GM12864 (cell line): Measurements from ENCODE around the gene PLCB4.

Experiments used
- DNase-seq: peaks from one replicate; pipeline ENCODE4 v3.0.0-alpha.2; 2011; ENCODE audit warnings: low read depth
- H3K4me3 ChIP-seq: 2 replicates; pipeline ENCODE4 v1.5.1; 2011; ENCODE audit warnings: mild to moderate bottlenecking, low read depth, low read length, control low read depth
- TF ChIP-seq, protein P1 (sequence below): IDR thresholded peaks from 2 replicates; pipeline ENCODE4 v1.5.1; 2011; ENCODE audit warnings: low read depth, mild to moderate bottlenecking, moderate library complexity, low read length, control low read depth, inconsistent platforms; ENCODE audit errors: missing control alignments

The PLCB4 gene

DNA sequence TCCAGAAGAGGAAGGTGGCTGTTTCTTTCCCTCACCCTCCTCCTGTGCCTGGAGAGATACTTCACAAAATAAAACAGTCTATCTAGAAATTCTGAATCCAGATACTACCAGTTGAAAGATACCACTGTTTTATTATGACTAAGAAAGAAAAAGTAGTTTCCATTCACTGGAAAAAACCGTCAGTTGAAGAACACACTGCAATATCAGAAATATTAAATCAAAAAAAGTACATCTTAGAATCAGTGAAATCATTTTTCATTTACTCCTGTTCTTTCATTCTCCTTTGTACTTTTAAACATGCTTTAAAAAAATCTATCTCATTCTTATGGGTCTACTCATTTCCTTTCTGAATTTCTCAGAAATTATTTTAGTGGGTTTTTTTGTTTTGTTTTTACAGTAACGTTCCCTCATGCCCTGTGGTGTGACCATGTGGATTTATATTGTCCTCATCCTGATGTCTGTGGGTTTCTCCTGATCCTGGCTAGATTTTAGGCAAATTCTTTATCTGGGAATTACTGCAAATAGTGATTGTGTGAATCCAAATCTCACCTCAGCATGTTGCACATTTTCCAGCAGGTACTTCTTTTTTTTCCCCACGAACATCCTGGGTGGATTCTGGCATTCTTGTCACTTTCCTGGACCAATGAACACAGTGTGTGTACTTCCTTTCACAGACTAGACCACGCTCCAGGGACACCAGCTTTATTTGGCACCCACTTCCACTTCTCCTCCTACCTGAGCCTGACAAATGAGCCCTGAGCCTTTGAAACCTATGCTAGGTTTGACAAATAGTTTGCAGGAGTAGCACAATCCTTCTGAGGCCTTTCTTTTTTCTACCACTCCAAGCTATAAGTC is 331.5 kb downstream of the PLCB4 start:
- TF ChIP-seq, protein P1, sequence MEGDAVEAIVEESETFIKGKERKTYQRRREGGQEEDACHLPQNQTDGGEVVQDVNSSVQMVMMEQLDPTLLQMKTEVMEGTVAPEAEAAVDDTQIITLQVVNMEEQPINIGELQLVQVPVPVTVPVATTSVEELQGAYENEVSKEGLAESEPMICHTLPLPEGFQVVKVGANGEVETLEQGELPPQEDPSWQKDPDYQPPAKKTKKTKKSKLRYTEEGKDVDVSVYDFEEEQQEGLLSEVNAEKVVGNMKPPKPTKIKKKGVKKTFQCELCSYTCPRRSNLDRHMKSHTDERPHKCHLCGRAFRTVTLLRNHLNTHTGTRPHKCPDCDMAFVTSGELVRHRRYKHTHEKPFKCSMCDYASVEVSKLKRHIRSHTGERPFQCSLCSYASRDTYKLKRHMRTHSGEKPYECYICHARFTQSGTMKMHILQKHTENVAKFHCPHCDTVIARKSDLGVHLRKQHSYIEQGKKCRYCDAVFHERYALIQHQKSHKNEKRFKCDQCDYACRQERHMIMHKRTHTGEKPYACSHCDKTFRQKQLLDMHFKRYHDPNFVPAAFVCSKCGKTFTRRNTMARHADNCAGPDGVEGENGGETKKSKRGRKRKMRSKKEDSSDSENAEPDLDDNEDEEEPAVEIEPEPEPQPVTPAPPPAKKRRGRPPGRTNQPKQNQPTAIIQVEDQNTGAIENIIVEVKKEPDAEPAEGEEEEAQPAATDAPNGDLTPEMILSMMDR, result no peak
- no peak for DNase-seq
- no peak overlapping the region for H3K4me3 ChIP-seq

DNA sequence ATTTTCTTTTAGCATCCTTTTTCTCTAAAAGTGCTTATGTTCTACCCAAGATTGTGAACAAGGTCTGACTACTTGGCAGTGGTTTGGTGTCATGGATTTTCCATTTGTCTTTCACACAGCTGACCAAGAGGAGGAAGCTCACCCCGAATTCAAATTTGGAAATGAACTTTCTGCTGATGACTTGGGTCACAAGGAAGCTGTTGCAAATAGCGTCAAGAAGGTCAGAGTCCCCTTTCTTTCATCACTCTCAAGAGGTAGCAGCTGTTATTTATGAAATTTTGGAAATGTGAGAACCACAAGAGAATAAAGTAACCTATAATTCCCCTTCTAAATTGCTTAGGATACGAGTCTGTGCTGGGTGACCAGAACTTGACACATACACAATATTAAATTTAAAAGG is 332.5 kb downstream of the PLCB4 start:
- no peak for DNase-seq

DNA sequence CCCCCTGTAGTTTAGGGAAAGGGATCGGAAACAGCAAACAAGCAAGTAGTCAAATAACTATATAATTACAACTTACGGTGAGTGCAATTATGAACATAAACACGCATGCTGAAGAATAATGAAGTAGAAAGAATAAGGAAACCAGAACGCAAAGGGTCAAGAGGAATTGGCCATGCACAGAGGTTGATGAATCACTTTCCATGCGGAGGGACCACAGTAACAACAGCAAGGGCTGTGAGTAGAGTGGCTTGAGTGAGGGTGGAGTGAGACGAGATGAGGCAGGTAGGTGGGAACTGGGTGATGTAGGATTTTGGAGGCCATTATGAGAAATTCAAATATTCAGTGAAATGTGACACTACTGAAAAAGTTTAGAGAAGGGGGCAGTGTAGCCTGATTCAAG is 333.3 kb downstream of the PLCB4 start:
- H3K4me3 ChIP-seq, result no peak overlapping the region
- no peak for DNase-seq
- TF ChIP-seq, protein P1, result no peak

More for the DNA sequence above, 332.5 kb downstream of the PLCB4 start:
- TF ChIP-seq, protein P1, result no peak
- no peak overlapping the region for H3K4me3 ChIP-seq

DNA sequence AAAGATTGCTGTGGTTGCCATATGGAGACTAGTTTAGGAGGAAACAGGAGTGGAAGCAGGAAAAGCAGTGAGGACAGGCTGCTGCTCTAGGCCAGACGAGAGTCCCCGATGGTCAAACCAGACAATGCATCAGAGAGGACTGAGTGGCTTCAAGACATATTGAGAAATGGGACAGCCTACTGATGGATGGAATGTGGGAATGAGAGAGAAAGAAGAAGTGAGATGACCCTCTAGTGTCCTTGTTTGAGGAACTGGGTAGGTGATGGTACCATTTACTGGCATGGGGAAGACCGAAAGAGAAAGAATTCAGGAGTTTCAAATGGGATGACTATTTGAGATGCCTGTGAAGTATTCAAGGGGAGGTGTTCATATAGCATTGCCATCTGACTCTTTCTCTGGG is 333.7 kb downstream of the PLCB4 start:
- DNase-seq, result no peak
- TF ChIP-seq, protein P1, result no peak
- H3K4me3 ChIP-seq, result no peak overlapping the region

DNA sequence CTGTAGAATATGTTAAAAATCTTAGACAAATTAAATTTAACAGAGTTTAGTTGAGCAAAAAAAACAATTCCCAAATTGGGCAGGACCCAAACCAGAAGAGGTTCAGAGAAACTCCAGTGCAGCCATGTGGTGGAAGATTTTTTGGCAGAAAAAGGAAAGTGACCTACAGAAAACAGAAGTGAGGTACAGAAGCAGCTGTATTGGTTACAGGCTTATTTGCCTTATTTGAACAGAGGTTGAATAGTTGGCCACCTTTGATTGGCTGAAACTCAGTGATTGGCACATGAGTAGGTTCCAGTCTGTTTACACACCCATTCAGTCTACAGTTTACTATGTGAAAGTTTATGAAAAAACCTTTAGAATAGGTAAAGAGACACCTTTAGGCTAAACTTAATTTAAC is 334.6 kb downstream of the PLCB4 start:
- TF ChIP-seq, protein P1, result no peak
- no peak for DNase-seq
- H3K4me3 ChIP-seq, result no peak overlapping the region

DNA sequence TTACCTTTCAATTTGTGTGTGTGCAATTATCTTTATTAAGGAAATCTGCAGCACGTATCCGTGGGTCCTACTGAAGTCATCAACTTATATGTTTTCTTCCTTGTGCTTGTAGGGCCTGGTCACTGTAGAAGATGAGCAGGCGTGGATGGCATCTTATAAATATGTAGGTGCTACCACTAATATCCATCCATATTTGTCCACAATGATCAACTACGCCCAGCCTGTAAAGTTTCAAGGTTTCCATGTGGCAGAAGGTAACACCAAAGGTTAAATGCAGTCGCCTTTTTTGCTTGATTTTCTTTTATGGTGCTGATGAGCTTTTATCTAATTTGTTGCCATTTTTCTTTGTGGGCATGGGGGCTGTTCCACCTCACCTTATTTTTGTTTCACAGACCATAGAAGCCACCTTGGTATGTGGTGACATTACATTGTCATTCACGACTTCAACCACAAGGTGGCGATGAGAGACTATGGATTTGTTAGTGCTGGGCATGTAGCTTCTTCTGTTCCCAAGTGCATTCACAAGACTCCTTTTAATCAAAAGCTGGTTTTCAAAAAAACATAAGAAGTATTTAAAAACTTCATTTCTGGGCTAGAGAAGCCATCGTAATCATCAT is 339.0 kb downstream of the PLCB4 start:
- DNase-seq, result no peak
- TF ChIP-seq, protein P1, result peak; percentile 80
- H3K4me3 ChIP-seq, result no peak overlapping the region
